Melanocyte of skin (primary cell): ENCODE measurements around the gene PEX3. TPM values are rescaled to one million over a fixed set of nuclear protein-coding genes. Genes with fewer than 3 reads are reported as not detected.

Experiments used
- small RNA-seq, 2 donors: library from RNA; depleted of rRNA; stranded (forward); fragments of <200 nt; gene quantifications; one replicate each; pipeline ENCODE3, GENCODE V24; 2012
- total RNA-seq, 2 donors: library from RNA; depleted of rRNA; stranded (reverse); fragments of >200 nt; gene quantifications; 2 replicates each; pipeline ENCODE4 v1.2.3, GENCODE V29; 2012

Gene PEX3, protein sequence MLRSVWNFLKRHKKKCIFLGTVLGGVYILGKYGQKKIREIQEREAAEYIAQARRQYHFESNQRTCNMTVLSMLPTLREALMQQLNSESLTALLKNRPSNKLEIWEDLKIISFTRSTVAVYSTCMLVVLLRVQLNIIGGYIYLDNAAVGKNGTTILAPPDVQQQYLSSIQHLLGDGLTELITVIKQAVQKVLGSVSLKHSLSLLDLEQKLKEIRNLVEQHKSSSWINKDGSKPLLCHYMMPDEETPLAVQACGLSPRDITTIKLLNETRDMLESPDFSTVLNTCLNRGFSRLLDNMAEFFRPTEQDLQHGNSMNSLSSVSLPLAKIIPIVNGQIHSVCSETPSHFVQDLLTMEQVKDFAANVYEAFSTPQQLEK
- total RNA-seq: 10 to 100 TPM; 18.2 to 26.3 TPM

DNA sequence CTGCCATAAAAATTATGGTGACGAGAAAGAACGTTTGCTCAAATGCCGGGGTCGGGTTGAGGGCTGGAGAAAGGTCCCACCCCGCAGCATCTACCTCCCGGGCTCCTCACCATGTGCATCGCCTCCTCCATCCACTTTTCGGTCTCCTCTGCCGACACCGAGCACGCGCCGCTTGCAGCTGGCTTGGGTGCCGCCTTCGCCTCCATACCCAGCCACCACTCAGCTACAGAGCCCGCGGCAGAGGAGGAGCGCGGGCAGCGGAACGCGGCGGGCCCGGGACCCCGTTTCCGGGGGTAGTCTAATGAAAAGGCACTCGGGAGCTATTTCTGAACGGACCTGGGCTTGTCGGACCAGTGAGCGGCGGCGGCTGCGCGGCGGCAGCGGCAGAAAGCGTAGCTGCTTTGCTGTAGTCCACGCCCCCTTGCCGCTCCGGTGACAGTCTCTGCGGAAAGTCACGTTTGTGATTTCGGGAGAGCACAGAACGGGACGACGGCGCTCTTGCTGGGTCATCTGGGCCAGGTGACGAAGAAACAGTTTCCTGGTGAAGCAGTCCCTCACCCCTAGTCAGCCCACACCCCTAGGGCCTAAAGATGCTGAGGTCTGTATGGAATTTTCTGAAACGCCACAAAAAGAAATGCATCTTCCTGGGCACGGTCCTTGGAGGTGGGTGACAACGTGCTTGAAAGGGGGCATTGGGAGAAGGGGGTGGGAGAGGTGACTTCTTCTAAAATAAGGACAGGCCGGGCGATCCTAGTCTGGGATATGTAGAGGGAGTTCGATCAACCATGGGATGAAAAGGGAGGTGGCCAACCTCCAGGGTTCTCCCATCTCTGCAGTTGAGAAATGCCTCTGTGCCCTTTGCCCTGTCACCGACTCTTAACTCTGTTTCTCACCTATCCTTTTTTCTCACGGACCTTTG lies at the start of gene PEX3, which contains the start of gene ADAT2:
PEX3 (plus strand) TSS at position 353 of the 919 bp plus-strand sequence; CDS start at position 591, 238 bp downstream.
ADAT2 (minus strand) TSS at position 243 of the 919 bp plus-strand sequence; CDS start at position 206, 37 bp downstream.

GRCh38 chr6:143510991-143511891 lies 60.6 kb downstream of the PEX3 start, which contains the start of gene FUCA2:
Gene FUCA2 (minus strand): TSS chr6:143511720. CDS start chr6:143511634, 86 bp downstream.

Small RNA genes within 50 kb of the gene (small RNA-seq; reads per million reads assigned to genes)
- 0.51 to 1.0 reads per million in 2 donors for gene RNA5SP221

Other genes with a start within 250 kb of the PEX3 start
- gene ADAT2, start 110 bp upstream of the PEX3 start, total RNA-seq: 1 to 10 TPM; 6.5 to 6.7 TPM
- gene FUCA2, start 60.9 kb downstream of the PEX3 start, total RNA-seq: 10 to 100 TPM; 34.0 to 34.4 TPM
- gene PHACTR2, start 227.2 kb downstream of the PEX3 start, total RNA-seq: 10 to 100 TPM; 19.6 to 24.1 TPM